Measurements from ENCODE around the gene AKR1E2.

DNA sequence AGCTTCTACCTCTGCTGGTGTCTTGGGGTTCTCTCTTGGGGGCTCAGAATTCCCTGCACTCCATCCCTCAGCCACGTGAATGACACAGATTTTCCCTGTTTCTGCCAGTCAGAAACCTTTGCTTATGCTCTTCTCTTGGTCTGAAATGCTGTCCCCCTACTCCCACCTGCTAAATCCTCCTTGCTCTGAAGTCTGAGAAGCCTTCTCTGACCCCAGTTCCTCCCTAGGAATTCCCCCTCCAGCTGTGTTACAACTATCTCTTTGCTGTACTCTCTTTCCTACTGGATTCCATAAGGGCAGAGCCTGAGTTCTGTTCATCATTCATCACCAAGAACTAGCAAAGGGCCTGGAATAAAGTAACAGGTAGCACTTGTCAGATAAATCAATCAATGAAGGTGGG is 33.6 kb upstream of the AKR1E2 start:
- TF ChIP-seq, protein P1, sequence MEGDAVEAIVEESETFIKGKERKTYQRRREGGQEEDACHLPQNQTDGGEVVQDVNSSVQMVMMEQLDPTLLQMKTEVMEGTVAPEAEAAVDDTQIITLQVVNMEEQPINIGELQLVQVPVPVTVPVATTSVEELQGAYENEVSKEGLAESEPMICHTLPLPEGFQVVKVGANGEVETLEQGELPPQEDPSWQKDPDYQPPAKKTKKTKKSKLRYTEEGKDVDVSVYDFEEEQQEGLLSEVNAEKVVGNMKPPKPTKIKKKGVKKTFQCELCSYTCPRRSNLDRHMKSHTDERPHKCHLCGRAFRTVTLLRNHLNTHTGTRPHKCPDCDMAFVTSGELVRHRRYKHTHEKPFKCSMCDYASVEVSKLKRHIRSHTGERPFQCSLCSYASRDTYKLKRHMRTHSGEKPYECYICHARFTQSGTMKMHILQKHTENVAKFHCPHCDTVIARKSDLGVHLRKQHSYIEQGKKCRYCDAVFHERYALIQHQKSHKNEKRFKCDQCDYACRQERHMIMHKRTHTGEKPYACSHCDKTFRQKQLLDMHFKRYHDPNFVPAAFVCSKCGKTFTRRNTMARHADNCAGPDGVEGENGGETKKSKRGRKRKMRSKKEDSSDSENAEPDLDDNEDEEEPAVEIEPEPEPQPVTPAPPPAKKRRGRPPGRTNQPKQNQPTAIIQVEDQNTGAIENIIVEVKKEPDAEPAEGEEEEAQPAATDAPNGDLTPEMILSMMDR (conservative IDR thresholded peaks at IDR 0.05): no peak
- no peak for TF ChIP-seq ZFX (IDR thresholded peaks at IDR 0.05)

Data from C4-2B (cell line).